ENCODE measurements around the gene ORM1.

The ORM1 gene

DNA sequence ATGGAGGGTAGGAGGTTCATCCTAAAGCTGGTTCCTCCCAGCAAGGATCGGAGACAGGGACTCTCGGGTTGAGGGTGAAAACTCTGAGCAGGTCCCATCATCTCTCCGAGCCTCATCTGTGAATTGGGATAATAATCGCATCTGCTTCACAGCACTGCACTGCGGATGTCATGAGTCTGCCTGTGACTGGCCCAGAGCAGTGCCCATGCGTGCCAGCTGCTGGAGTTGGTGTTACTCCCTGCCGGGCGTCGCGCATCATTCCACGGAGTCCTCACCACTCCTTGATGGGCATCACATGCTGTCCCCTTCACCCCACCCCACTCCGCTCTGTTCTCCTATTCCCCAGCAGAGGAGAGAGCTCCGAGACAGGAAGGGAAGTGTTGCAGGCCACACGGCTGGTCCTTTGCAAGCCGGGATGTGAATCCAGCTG is 35.1 kb upstream of the ORM1 start:
- peak in 1 of 2 experiments; percentile 9 for DNase-seq

DNA sequence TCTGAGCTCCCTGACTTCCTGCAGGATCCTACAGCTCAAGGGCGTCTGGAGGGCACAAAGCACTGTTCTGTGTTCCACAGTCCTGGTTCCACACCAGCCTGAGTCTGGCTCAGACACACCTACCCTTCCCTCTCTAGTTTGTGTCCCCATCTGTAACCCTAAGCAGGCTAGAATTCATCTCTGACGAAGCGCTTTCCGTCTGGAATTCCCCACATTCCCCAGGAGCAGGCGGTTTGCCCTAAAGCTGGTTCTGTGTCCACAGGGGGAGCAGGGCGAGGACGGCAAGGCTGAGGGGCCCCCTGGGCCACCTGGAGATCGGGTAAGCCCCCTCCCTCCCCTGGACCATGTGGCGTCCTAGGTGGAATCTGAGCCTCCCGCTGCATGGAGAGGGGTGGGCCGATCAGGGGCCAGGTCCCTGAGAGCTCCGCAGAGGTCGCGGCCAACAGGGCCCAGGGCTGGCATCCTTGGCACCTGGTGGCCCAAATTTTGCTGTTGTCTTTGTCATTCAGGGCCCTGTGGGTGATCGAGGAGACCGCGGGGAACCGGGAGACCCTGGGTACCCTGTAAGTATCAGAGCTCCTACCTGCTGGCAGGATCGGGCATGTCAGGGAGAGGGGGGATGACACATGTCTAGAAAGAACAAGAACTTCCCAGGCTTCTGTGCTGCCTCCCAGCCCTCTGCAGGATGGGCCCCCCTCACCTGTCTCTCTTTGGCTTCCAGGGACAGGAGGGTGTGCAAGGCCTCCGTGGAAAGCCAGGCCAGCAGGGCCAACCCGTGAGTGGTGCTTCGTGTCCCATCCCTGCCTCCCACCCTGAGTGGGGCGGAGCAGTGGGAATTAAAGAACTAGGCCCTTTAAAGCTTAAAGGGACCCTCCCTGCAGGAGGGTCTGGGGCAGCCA is 34.5 kb upstream of the ORM1 start:
- DNase-seq: no peak

GRCh38 chr9:114289106-114289505 is 33.8 kb upstream of the ORM1 start:
- DNase-seq: no peak

DNA sequence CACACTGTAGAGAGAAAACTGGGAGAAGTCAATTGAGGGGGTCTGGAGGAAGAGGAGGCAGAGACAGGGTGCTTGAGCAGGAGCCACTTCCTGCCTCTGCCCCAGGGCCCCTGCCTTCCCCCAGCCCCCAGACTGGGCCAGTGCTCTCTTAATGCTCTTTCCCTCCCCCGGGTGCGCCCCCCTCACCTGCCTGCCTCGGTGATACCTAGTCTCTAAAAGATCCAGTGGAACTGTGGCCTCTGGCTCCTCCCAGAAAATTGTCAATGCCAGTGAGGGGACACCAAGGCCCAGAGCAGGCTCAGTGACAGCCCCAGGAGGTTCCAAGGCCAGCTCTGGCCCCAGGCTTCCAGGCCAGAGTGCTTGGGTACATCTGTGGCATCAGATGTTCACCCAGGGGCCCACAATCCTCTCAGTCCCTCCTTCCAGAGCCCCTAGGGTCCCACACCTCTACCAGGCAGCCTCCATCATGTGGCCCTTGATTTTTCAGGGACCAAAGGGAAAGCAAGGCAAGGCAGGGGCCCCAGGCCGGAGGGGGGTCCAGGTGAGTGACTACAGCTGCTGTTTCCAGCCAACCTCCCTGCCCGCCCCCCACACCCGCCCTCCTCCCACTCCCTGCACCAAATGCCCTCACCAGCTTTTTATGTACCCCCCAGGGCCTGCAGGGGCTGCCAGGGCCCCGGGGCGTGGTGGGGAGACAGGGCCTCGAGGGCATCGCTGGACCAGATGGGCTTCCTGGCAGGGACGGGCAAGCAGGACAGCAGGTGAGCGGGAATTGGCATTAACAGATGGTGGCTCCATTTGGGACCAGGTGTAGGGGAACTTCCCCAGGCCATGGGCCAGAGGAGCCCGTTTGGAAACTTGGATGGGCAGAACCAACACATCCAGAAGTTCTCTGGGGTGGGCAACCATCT is 33.1 kb upstream of the ORM1 start:
- no peak for DNase-seq

DNA sequence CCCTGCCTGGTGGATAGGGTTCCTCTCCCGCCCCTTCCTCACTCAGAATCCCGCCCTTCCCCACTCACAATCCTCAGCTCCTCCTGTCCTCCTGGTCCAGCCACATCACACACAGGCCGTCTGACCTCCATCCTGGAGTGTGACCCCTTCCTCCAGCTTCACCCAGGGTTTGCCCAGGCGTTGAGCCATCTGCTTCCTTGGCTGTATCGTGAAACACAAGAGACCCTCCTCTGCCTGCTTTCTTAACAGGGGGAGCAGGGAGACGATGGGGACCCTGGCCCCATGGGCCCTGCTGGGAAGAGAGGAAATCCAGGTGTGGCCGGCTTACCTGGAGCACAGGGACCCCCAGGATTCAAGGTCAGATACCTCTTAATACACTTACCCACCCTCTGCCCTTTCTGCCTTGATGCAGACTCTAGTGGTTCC is 32.3 kb upstream of the ORM1 start:
- DNase-seq: no peak

DNA sequence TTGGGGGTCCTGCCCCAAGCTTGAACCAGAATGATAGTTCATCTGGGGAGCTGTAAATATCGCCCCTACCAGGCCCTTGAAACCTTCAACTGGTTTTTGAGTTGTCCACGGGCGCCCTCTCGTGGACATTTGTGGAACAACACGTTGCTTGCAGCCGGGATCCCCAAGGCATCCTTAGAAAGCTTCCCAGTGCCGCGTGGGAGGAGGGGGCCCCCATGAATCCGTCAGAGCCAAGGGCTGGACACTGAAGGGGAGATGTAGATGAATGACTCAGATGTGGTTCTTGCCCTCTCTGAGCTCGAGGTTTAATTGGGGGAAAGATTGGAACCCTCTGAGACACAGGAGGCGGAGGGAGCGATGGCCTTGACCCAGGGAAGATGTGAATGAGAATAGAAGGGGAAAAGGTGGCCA is 31.8 kb upstream of the ORM1 start:
- peak; percentile 24 to 36 for DNase-seq

- DNase-seq: no peak
Observed at GRCh38 chr9:114291886-114292590, 30.9 kb upstream of the ORM1 start.

DNA sequence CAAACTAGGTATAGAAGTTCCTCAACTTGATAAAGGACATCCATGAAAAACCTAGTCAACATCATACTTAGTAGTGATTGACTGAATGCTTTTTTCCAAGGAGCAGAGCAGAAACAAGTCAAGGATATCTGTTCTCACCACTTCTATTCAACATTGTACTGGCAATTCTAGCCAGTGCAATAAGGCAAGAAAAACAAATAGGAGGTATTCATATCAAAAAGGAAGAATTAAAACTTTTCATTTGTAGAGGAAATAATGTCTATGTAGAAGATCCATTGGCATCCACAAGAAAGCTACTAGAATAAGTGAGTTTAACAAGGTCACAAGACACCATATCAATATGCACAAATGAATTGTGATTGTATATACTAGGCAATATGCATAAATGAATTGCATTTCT is 28.2 kb upstream of the ORM1 start:
- no peak for DNase-seq

DNA sequence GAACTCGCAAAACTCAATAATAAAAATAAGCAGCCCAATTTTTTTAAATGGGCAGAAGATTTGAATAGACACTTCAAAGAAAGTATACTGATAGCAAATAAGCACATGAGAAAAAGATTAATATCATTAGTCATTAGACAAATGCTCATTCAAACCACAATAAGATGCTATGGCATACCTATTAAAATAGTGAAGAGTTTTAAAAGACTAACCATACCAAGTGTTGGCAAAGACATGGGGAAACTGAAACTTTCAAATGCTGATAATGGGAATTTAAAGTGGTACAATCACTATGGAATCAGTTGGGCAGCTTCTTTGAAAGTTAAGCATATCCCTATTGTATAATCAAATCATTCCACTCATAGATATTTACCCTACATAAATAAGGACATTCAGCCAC is 26.6 kb upstream of the ORM1 start:
- no peak for DNase-seq

GRCh38 chr9:114299286-114300152 is 23.4 kb upstream of the ORM1 start:
- DNase-seq: no peak

- no peak for DNase-seq
Observed at GRCh38 chr9:114300153-114300845, 22.6 kb upstream of the ORM1 start.

- DNase-seq: no peak
Observed at GRCh38 chr9:114300846-114301797, 21.8 kb upstream of the ORM1 start.

- no peak for DNase-seq
Observed at GRCh38 chr9:114301798-114302565, 20.9 kb upstream of the ORM1 start.

DNA sequence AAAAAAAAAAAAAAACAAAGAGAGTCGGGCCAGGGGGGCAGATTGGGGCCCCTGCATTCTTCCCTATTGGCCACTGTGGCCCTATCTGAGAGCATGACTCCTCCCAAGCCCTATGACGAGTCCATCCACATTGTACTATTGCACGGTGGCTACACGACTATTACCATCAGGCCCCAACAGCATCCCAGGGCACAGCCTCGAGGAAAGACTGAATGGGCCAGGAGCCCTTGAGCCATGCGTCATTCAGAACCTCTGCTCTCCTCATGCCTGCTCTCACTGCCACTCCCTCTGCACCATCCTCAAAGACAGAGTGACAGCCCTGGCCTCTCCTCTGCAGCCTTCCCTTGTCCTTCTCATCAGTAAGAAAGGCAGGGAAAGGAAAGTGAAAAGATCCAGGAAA is 20.2 kb upstream of the ORM1 start:
- DNase-seq: no peak

GRCh38 chr9:114303571-114303970 is 19.3 kb upstream of the ORM1 start:
- DNase-seq: no peak

- no peak for DNase-seq
Observed at GRCh38 chr9:114303977-114304376, 18.9 kb upstream of the ORM1 start.

GRCh38 chr9:114304416-114305188 is 18.3 kb upstream of the ORM1 start:
- no peak for DNase-seq

GRCh38 chr9:114307899-114308267 is 15.0 kb upstream of the ORM1 start:
- no peak for DNase-seq
